Body of pancreas (tissue), 4 donors: Measurements from ENCODE around the gene SESN2.

ENCODE experiments used
- CTCF ChIP-seq, 7 experiments: fragments of 450-650 bp in 4 of 7; fragments of 200-600 bp in 3 of 7; sonication (generic) in 3 of 7; IDR thresholded peaks; one replicate each; pipeline ENCODE4 v1.5.1; 2016 to 2019; ENCODE audit warnings: antibody characterized with exemption in 7 of 7
- POLR2A ChIP-seq, 3 donors: fragments of 450-650 bp; IDR thresholded peaks; one replicate each; pipeline ENCODE4 v1.6.1; 2016; ENCODE audit warnings: antibody characterized with exemption in 3 of 3, mild to moderate bottlenecking in 2 of 3

- no peak for TF ChIP-seq CTCF (IDR thresholded peaks at IDR 0.05)
- TF ChIP-seq POLR2A (IDR thresholded peaks at IDR 0.05): no peak
These were observed 6.3 kb downstream of the SESN2 start for GRCh38 chr1:28265577-28265976.
